NCI-H1092 treated with DMSO at 0.1 percent for 48 hours (cell line): ENCODE data around the gene LHFPL6.
A peak's percentile ranks its signal among the peaks of the same experiment; 100 is the strongest.

ENCODE experiments used
- DNase-seq: peaks from one replicate; lab custom pipeline; 2025; lab: John Stamatoyannopoulos, UW

LHFPL6 gene

GRCh38 chr13:39554371-39554770 is 48.6 kb downstream of the LHFPL6 start:
- DNase-seq, result no peak

- DNase-seq, result no peak
Measured at GRCh38 chr13:39552246-39552645, 50.7 kb downstream of the LHFPL6 start.

GRCh38 chr13:39550931-39551330 is 52.1 kb downstream of the LHFPL6 start:
- DNase-seq, result no peak

GRCh38 chr13:39547108-39547507 is 55.9 kb downstream of the LHFPL6 start:
- DNase-seq, result no peak

- DNase-seq, result no peak
Measured at GRCh38 chr13:39542361-39542760, 60.6 kb downstream of the LHFPL6 start.

GRCh38 chr13:39540929-39541605 is 61.9 kb downstream of the LHFPL6 start:
- no peak for DNase-seq

- peak; percentile 99 for DNase-seq
Measured at GRCh38 chr13:39538816-39539790, 63.9 kb downstream of the LHFPL6 start.

- peak; percentile 45 for DNase-seq
Measured at GRCh38 chr13:39536906-39537305, 66.1 kb downstream of the LHFPL6 start.

GRCh38 chr13:39536274-39536673 is 66.7 kb downstream of the LHFPL6 start:
- peak; percentile 80 for DNase-seq

GRCh38 chr13:39533651-39534150 is 69.3 kb downstream of the LHFPL6 start:
- DNase-seq, result no peak

GRCh38 chr13:39531646-39532045 is 71.3 kb downstream of the LHFPL6 start:
- DNase-seq, result no peak

- no peak for DNase-seq
Measured at GRCh38 chr13:39530916-39531315, 72.1 kb downstream of the LHFPL6 start.

- DNase-seq, result no peak
Measured at GRCh38 chr13:39528661-39528980, 74.4 kb downstream of the LHFPL6 start.

GRCh38 chr13:39527961-39528660 is 74.9 kb downstream of the LHFPL6 start:
- DNase-seq, result no peak

- DNase-seq, result no peak
Measured at GRCh38 chr13:39527301-39527700, 75.7 kb downstream of the LHFPL6 start.

- DNase-seq, result no peak
Measured at GRCh38 chr13:39526499-39526898, 76.5 kb downstream of the LHFPL6 start.

GRCh38 chr13:39525506-39525905 is 77.5 kb downstream of the LHFPL6 start:
- DNase-seq, result no peak

GRCh38 chr13:39524795-39525194 is 78.2 kb downstream of the LHFPL6 start:
- no peak for DNase-seq

GRCh38 chr13:39522329-39522728 is 80.7 kb downstream of the LHFPL6 start:
- DNase-seq, result no peak

- no peak for DNase-seq
Measured at GRCh38 chr13:39521701-39522100, 81.3 kb downstream of the LHFPL6 start.

- DNase-seq, result peak; percentile 38
Measured at GRCh38 chr13:39516096-39516495, 86.9 kb downstream of the LHFPL6 start.

- no peak for DNase-seq
Measured at GRCh38 chr13:39515224-39515714, 87.7 kb downstream of the LHFPL6 start.
